ENCODE data around the gene CERS4.

DNA sequence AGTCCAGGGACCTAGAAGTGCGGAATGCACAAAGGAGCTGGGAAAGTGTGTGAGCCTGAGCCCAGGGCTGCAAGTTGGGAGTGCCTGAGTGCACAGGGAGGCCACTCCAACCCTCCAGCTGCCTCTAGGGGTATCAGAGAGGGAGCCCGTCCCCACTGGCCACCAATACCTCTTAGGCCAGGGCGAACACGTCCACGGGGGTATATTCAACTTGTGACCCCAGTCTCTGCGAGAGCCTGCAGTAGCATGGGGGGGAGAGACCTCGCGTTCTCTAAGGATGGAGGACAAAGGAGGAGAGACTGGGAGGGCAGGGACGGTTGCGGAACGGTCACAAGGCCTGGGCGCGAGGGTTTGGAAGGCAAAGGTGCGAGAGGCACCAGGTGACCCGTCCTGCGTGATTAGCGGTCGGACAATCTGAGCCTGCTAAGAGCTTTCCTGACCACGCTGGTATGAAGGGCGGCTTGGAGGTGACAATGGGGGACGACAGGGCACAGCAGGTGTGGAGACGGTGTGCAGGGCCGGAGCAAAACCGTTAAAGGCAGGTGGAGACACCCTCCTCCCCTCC, 98.3 kb downstream of the CERS4 start:
- TF ChIP-seq RFX5 (IDR thresholded peaks at IDR 0.05; ENCODE audit: low read length) (no peak), POLR2AphosphoS5 (IDR thresholded peaks at IDR 0.05; ENCODE audit: low read depth, low read length) (no peak), EZH2phosphoT487 (IDR thresholded peaks at IDR 0.05; ENCODE audit: borderline replicate concordance, low read depth) (no peak), RAD21 (IDR thresholded peaks at IDR 0.05; ENCODE audit: low read length) (no peak), TAF1 (IDR thresholded peaks at IDR 0.05; ENCODE audit: borderline replicate concordance, low read depth, low read length) (no peak), CTCF (IDR thresholded peaks at IDR 0.05) (no peak), TCF12 (IDR thresholded peaks at IDR 0.05) (no peak), JUND (IDR thresholded peaks at IDR 0.05) (no peak), YY1 (IDR thresholded peaks at IDR 0.05; ENCODE audit: low read depth) (no peak), SIN3A (IDR thresholded peaks at IDR 0.05; ENCODE audit: borderline replicate concordance, low read depth, low read length) (no peak), CHD2 (IDR thresholded peaks at IDR 0.05; ENCODE audit: low read length, partially characterized antibody) (no peak), NRF1 (IDR thresholded peaks at IDR 0.05; ENCODE audit: low read depth, low read length) (no peak)
